Stimulated activated CD8-positive, alpha-beta memory T cell treated with anti-CD3 and anti-CD28 coated beads, Interleukin-4, amount 100 ng/mL, for 48 hours (primary cell): ENCODE results near the gene CCDC107.
"Not testable (repeated sequence)": the region's sequence is repeated elsewhere in the genome, so short reads cannot be mapped to it uniquely, and the experiment has no call there.

Source experiments
- DNase-seq: peaks from one replicate; pipeline ENCODE4 v3.0.0-alpha.2; 2020

The CCDC107 gene

GRCh38 chr9:35658137-35658967 is at the start of gene CCDC107:
Gene CCDC107, plus strand, starts transcription at chr9:35658292. Its CDS starts 88 bp downstream, at chr9:35658380.
- DNase-seq = peak; percentile 87

DNA sequence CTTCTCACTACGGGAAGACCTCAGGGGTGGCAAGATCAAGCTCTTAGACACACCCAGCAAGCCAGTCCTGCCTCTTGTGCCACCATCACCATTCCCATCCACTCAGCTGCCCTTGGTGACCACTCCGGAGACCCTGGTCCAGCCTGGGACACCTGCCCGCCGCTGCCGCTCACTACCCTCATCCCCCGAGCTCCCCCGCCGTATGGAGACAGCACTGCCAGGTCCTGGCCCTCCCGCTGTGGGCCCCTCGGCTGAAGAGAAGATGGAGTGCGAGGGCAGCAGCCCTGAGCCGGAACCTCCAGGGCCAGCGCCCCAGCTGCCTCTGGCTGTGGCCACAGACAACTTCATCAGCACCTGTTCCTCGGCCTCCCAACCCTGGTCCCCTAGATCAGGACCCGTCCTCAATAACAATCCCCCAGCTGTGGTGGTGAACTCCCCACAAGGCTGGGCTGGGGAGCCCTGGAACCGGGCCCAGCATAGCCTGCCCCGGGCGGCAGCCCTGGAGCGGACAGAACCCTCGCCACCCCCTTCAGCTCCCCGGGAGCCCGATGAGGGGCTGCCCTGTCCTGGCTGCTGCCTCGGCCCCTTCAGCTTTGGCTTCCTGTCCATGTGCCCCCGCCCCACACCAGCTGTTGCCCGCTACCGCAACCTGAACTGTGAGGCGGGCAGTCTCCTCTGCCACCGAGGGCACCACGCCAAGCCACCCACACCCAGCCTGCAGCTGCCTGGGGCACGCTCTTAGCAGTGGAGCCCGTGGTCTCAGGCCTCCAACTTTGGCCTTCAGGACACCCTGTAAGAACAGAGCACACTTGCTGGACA is 48.9 kb upstream of the CCDC107 start:
- no peak for DNase-seq

GRCh38 chr9:35609820-35610163 is 48.3 kb upstream of the CCDC107 start:
- DNase-seq = no peak

DNA sequence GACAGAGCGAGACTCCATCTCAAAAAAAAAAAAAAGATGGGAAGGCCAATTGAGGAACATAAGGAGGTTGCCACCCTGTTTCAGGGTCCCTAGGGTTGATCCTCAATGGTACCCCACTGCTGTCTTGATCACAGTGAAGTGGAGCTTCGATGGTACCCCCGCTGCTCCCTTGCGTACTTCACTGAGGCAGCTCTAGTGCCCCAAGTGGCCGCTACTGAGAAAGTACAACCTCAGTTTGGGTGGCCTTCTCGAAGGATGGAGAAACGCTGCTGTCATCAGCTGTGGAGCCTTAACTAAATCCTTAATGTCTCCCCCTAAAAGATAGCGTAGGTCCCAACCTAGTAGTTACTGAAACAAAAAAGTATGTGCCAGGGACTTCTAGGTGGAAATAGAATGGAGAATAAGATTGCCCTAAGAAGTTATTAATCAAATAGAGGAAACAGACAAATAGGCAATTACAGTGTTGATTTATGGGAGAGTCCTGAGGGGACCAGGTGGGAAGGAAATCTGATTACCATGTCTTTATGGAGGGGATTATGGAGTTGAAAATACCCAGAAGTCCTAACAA is 46.8 kb upstream of the CCDC107 start:
- DNase-seq = peak; percentile 70

DNA sequence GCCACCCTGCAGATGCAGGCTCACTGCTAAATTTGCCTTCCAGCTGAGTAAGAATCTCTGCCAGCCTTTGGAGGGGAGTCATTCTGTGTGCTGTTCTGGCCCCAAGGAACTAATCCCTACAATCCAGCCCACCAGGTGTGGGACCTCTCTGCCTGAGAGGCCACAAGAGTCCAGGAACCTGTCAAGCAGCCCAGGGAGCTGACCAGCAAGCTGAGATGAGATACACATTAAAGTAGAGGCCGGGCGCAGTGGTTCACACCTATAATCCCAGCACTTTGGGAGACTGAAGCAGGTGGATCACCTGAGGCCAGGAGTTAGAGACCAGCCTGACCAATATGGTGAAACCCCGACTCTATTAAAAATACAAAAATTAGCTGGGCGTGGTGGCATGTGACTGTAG is 46.0 kb upstream of the CCDC107 start:
- not testable (repeated sequence) for DNase-seq

- DNase-seq = no peak
These were observed 45.2 kb upstream of the CCDC107 start for GRCh38 chr9:35612843-35613242.

DNA sequence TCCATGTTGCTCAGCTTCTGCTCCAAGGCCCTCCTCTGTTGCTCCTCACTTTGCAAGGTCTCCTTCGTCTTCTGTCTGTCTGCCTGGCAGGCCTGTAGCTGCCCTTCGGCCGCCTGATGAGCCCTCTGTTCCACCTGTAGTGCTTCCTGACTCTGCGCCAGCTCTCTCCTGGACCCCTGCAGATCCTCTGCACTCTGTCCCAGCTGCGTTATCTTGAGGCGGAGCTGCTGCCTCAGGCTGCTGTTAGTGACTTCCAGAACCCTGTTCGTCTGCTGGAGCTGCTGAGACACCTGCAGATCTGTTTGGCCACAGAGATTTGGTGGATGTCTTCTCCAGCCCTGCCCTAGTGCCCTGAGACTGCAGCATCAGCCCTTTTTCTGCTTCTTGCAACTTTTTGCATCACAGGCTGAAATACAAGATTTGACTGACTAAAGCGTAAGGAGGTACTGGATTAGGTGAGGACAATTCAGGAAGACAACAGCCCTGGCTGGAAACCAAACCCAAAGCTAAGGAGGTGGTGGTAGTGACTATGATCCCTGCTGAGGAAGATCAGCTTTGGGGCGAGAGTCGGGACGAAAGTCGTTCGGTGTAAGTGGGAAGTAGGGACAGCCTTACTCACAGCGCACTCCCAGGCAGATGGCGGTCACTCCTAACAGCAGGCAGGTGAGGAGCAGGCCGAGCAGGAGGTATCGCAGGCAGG is 42.0 kb upstream of the CCDC107 start:
- no peak for DNase-seq

- peak; percentile 83 for DNase-seq
These were observed 41.2 kb upstream of the CCDC107 start for GRCh38 chr9:35616681-35617459.

GRCh38 chr9:35617548-35617947 is 40.5 kb upstream of the CCDC107 start:
- no peak for DNase-seq

DNA sequence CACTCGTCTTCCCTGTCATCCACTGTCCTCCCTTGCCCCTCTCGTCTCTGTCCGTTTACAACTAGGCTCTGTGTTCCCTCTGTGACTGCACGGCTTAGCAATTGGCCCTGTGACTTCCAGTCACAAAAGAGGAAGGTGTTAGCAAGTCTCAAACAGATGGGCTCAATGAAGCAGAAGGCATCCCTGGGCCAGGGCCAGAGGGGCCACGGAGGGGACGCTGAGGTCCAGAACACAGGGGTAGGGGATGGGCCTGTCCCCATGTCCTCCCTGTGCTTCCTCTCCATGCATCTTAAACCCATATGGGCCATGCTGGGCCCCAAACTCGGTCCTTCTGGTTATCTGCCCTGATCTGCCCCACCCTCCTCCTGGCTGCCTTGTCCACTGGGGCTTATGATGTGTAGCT is 39.8 kb upstream of the CCDC107 start, which contains the start of gene CD72:
TSS of gene CD72 (minus strand) at position 89 of the 403 bp plus-strand sequence. CDS start 110 bp downstream, outside the sequence.
- no peak for DNase-seq

DNA sequence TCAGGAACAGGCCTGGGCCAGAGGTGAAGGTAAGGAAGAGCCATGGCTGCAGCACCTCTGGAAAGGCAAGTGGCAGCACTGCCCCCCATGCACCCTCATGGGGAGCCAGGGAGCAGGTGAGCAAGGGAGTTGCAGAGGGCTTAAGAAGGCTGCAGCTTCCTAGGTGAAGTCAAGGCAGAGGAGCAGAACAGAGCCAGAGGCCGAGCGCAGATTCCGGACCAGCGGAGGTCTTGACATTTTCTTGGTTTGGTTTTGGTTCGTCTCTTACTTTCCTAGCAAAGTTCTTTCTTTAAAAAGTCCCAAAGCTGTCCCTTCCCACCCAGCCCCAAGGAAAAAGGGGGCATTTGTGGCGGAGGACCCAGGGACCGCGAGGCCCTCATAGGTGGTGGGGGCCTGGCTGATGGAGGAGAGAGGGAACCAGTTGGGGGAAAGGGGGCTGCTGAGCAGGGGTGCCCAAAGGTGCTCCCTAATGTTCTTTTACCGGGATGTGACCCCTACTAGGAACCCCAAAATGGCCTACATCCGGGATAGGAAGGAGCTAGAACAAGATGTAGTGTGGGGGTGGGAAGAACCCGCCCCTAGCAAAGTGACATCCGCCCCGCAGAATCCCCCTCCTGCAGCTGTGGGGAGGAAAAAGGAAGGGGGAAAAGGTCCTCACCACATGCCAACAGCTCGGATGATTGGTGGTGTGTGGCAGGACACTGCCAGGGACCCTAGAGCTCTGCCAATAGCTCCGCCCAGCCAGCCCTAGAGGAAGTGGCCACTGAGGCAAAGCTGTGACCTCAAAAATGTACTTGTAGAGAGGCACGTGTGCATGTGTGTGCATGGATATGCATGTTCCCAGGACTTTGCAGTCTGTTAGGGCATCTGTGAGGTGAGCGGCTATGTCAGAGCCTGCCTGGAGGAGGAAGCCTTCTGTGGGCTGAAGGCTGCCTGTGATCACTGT is 39.0 kb upstream of the CCDC107 start:
- DNase-seq = peak; percentile 69

DNA sequence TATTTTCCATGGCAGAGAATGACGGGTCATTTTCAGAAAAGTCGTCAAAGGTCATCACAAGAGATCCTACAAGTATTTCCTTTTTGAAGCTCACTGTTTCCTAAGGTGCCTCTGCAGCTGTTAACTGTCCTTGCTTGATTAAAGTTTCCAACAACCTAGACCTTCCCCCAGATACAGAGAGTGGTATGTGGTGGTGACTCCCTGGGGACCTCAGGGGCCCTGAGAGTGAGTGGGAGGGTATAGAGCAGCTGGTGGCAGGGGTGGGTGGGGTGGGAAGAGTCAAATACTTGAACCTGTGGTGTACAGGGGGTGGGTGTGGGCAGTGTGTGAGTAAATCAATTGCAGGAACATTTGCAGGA is 38.3 kb upstream of the CCDC107 start:
- peak; percentile 42 for DNase-seq

DNA sequence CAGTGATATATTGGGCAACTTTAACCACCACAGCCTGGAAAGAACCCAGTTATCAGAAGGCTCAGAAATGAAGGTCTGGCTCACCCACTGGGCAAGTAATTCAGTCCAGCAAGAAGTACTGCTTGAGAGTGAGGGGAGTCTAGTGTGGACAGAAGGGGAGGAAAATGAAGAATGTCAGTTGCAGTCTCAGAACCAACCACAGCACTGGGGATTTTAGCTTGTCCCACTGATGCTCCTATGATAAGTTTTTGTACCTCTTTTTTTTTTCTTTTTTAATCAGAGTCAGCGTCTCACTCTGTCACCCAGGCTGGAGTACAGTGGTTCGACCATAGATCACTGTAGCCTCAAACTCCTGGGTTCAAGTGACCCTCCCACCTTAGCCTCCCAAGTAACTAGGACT is 30.5 kb upstream of the CCDC107 start:
- no peak for DNase-seq

DNA sequence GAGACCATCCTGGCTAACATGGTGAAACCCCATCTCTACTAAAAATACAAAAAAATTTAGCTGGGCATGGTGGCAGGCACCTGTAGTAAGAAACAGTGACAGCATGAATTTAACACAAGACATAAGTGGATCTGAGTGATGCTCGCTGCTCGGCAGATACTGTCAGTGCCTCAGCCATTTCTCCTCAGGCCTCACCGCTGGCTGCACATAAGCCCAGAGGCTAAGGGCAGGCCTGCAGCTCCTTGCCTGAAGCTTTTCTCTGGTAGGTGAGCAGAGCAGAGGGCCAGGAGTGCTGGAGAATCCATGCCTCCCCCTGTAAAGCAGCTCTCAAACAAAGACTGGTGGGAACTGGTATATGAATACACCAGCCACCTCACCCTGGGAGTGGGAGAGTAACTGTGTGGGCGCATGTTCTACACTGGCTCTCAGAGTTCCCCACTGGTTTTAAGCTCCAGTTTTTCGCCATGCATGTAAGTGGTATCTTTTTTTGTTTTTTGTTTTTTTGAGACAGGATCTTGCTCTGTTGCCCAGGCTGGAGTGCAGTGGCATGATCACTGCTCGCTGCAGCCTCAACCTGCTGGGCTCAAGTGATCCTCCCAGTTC is 29.6 kb upstream of the CCDC107 start:
- no peak for DNase-seq

- no peak for DNase-seq
These were observed 28.5 kb upstream of the CCDC107 start for GRCh38 chr9:35629597-35629996.

DNA sequence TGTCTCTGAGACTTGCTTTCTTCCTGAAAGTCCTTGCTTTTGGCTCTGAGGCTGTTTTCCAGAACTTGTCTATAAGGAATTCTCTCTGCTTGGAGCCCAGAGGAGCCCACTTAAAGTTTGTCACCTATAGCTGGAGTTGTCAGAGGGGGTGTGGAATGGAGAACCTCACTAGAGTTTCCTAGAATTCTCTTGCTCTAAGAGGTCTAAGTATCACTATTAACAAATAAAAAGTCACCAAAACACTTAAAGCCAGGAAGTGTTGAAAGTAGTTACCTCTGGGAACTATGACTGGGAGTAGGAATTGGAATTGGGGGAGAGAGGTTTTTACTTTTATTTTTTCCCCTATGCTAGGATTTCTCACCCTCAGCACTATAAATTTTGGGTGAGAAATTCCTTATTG is 22.4 kb upstream of the CCDC107 start:
- DNase-seq = no peak

- no peak for DNase-seq
These were observed 21.8 kb upstream of the CCDC107 start for GRCh38 chr9:35636135-35636876.

DNA sequence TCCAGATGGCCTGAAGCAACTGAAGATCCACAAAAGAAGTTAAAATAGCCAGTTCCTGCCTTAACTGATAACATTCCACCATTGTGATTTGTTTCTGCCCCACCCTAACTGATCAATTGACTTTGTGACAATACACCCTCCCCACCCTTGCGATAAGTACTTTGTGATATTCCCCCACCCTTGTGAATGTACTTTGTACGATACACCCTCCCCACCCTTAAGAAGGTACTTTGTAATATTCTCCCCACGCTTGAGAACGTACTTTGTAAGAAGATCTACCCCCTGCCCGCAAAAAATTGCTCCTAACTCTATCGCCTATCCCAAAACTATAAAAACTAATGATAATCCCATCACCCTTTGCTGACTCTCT is 21.2 kb upstream of the CCDC107 start:
- not testable (repeated sequence) for DNase-seq

DNA sequence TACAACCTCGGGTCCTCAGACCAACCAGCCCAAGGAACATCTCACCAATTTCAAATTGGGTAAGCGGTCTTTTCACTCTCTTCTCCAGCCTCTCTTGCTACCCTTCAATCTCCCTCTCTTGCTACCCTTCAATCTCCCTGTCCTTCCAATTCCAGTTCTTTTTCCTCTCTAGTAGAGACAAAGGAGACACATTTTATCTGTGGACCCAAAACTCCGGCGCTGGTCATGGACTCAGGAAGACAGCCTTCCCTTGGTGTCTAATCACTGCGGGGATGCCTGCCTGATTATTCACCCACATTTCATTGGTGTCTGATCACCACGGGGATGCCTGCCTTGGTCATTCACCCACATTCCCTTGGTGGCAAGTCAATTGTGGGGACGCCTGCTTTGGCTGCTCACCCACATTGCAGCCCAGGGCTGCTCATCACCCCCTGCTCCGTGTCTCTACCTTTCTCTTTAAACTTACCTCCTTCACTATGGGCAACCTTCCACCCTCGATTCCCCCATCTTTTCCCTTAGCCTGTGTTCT is 20.6 kb upstream of the CCDC107 start:
- not testable (repeated sequence) for DNase-seq

- DNase-seq = not testable (repeated sequence)
These were observed 19.3 kb upstream of the CCDC107 start for GRCh38 chr9:35638751-35639150.
